OCI-LY3 (cell line): Measurements from ENCODE around the gene MIER1.

ENCODE experiments used
- H2AFZ ChIP-seq: fragments of 200-600, 300-600 bp; shearing (Covaris generic); 2 replicates; pipeline ENCODE4 v1.6.0; 2014; ENCODE audit warnings: antibody characterized with exemption, low read depth, low read length
- H3K27ac ChIP-seq: fragments of 200-600, 300-600 bp; sonication (generic); 2 replicates; pipeline ENCODE4 v1.5.1; 2014; ENCODE audit warnings: mild to moderate bottlenecking, low read length, moderate library complexity, mixed read lengths
- H3K27me3 ChIP-seq: fragments of 200-600, 300-600 bp; sonication (generic); 2 replicates; pipeline ENCODE4 v1.6.1; 2014; ENCODE audit warnings: low read depth, low read length, mixed read lengths
- H3K36me3 ChIP-seq: fragments of 200-600, 300-600 bp; sonication (generic); replicated peaks from 2 replicates; pipeline ENCODE3; 2014; ENCODE audit warnings: low read depth, low read length, mixed read lengths
- H3K4me1 ChIP-seq: fragments of 300-600, 200-600 bp; sonication (generic); 2 replicates; pipeline ENCODE4 v1.6.1; 2014; ENCODE audit warnings: low read length, mixed read lengths
- H3K4me2 ChIP-seq: fragments of 200-600, 300-600 bp; sonication (generic); 2 replicates; pipeline ENCODE4 v1.6.1; 2014; ENCODE audit warnings: low read length, mixed read lengths
- H3K4me3 ChIP-seq: fragments of 300-600, 200-600 bp; sonication (generic); 2 replicates; pipeline ENCODE4 v1.5.1; 2014; ENCODE audit warnings: antibody characterized with exemption, mild to moderate bottlenecking, low read length, moderate library complexity
- H3K79me2 ChIP-seq: fragments of 300-600, 200-600 bp; shearing (Covaris generic); 2 replicates; pipeline ENCODE4 v1.6.1; 2014; ENCODE audit warnings: mild to moderate bottlenecking, low read length, mixed read lengths
- H3K9ac ChIP-seq: fragments of 300-600, 200-600 bp; shearing (Covaris generic); 2 replicates; pipeline ENCODE4 v1.6.0; 2014; ENCODE audit warnings: mild to moderate bottlenecking, low read length, moderate library complexity
- H3K9me3 ChIP-seq: fragments of 200-600, 300-600 bp; shearing (Covaris generic); 2 replicates; pipeline ENCODE4 v1.6.1; 2014; ENCODE audit warnings: low read length, mixed read lengths; ENCODE audit not compliant: insufficient read depth
- H4K20me1 ChIP-seq: fragments of 200-600, 300-600 bp; sonication (generic); 2 replicates; pipeline ENCODE4 v1.6.1; 2016; ENCODE audit warnings: low read length, mixed read lengths; ENCODE audit not compliant: insufficient read depth
- CTCF ChIP-seq: fragments of 200-600, 300-600 bp; sonication (generic); IDR thresholded peaks from 2 replicates; pipeline ENCODE4 v1.5.1; 2014; ENCODE audit warnings: antibody characterized with exemption, low read length, low read depth
- EZH2phosphoT487 ChIP-seq: fragments of 200-600 bp; shearing (Covaris generic); IDR thresholded peaks from 2 replicates; pipeline ENCODE4 v1.6.1; 2018; ENCODE audit warnings: antibody characterized with exemption, mixed run types, low read depth

The MIER1 gene

GRCh38 chr1:66927528-66927927 lies 2.7 kb downstream of the MIER1 start:
- no peak overlapping the region for H3K27ac ChIP-seq
- peaks cover 58% of the 10 kb centered on the region for H3K79me2 ChIP-seq
- H2AFZ ChIP-seq: no peak overlapping the region
- H3K27me3 ChIP-seq: no peaks in the 10 kb centered on the region
- H3K4me1 ChIP-seq: peaks cover 32% of the 10 kb centered on the region
- H3K9ac ChIP-seq: no peak overlapping the region
- no peak for TF ChIP-seq CTCF
- TF ChIP-seq EZH2phosphoT487: no peak
- no peak overlapping the region for H3K4me3 ChIP-seq
- H3K36me3 ChIP-seq: no peaks in the 10 kb centered on the region
- peaks cover 6% of the 10 kb centered on the region; the same call in 1 of the 2 replicates for H4K20me1 ChIP-seq
- no peaks in the 10 kb centered on the region for H3K9me3 ChIP-seq
- no peak overlapping the region for H3K4me2 ChIP-seq

GRCh38 chr1:66929146-66929688 lies 4.4 kb downstream of the MIER1 start:
- H3K79me2 ChIP-seq: peaks cover 60% of the 10 kb centered on the region
- no peak overlapping the region for H2AFZ ChIP-seq
- no peak for TF ChIP-seq EZH2phosphoT487
- no peak for TF ChIP-seq CTCF
- peak overlapping the region; percentile 69 for H3K4me2 ChIP-seq
- peak overlapping the region; percentile 96 for H3K4me3 ChIP-seq
- H4K20me1 ChIP-seq: peaks cover 9% of the 10 kb centered on the region; the same call in 1 of the 2 replicates
- H3K27ac ChIP-seq: peak overlapping the region; percentile 9; the same call in 1 of the 2 replicates
- peaks cover 35% of the 10 kb centered on the region for H3K4me1 ChIP-seq
- H3K9me3 ChIP-seq: no peaks in the 10 kb centered on the region
- H3K9ac ChIP-seq: peak overlapping the region; percentile 33; the same call in 1 of the 2 replicates
- H3K36me3 ChIP-seq: no peaks in the 10 kb centered on the region
- no peaks in the 10 kb centered on the region for H3K27me3 ChIP-seq

- Histone ChIP-seq H3K4me3 (peak overlapping the region; percentile 96), H3K9ac (peak overlapping the region; percentile 33; the same call in 1 of the 2 replicates), H2AFZ (no peak overlapping the region), H3K79me2 (peaks cover 61% of the 10 kb centered on the region), H4K20me1 (peaks cover 11% of the 10 kb centered on the region), H3K27ac (peak overlapping the region; percentile 9; the same call in 1 of the 2 replicates), H3K4me2 (peak overlapping the region; percentile 69), H3K27me3 (no peaks in the 10 kb centered on the region), H3K9me3 (no peaks in the 10 kb centered on the region), H3K4me1 (peaks cover 35% of the 10 kb centered on the region), H3K36me3 (no peaks in the 10 kb centered on the region)
- no peak for TF ChIP-seq CTCF
- TF ChIP-seq EZH2phosphoT487: no peak
Observed at GRCh38 chr1:66929691-66929998, 4.9 kb downstream of the MIER1 start.

GRCh38 chr1:66929999-66930822 lies 5.4 kb downstream of the MIER1 start:
- Histone ChIP-seq H4K20me1 (peaks cover 17% of the 10 kb centered on the region), H3K27me3 (no peaks in the 10 kb centered on the region), H3K4me1 (peaks cover 35% of the 10 kb centered on the region), H3K36me3 (no peaks in the 10 kb centered on the region), H2AFZ (0 out of 2 replicates have a peak overlapping the region, but pooled peaks have one; percentile 36), H3K4me3 (peak overlapping the region; percentile 96), H3K79me2 (peaks cover 67% of the 10 kb centered on the region), H3K27ac (peak overlapping the region; percentile 86), H3K9ac (peak overlapping the region; percentile 95), H3K9me3 (no peaks in the 10 kb centered on the region), H3K4me2 (peak overlapping the region; percentile 76)
- TF ChIP-seq EZH2phosphoT487: no peak
- no peak for TF ChIP-seq CTCF
